Myocyte (in vitro differentiated cells): Measurements from ENCODE around the gene MED12L. TPM values are rescaled to one million over a fixed set of nuclear protein-coding genes. Genes with fewer than 3 reads are reported as not detected.

Experiments
- DNase-seq: peaks from one replicate; pipeline ENCODE4 v3.0.0-alpha.2; 2012; ENCODE audit warnings: low read depth
- total RNA-seq: library from RNA; depleted of rRNA; stranded (reverse); fragments of >200 nt; gene quantifications from 2 replicates; pipeline ENCODE4 v1.2.3, GENCODE V29; 2014

The MED12L gene
- total RNA-seq, 1 donor from 2014 or later: not detected

DNA sequence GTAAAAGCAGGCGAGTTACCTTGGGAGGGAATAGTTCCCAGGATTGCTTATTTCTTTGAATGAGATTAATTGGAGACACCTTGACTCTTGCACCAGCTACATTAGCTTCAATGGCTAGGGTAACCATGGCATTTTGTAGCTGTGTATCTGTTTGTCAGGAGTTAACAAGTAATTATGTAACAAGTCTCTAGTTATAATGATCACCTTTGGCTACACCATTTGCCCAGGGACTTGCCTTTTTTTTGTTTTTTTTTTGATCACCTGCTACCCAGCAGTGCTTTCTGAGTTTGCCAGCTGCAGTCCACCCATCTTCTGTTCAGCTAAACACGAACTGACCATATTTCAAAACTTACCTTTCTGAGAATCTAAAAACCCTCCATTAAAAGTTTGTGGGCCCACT, 2.2 kb downstream of the MED12L start:
- DNase-seq: no peak

DNA sequence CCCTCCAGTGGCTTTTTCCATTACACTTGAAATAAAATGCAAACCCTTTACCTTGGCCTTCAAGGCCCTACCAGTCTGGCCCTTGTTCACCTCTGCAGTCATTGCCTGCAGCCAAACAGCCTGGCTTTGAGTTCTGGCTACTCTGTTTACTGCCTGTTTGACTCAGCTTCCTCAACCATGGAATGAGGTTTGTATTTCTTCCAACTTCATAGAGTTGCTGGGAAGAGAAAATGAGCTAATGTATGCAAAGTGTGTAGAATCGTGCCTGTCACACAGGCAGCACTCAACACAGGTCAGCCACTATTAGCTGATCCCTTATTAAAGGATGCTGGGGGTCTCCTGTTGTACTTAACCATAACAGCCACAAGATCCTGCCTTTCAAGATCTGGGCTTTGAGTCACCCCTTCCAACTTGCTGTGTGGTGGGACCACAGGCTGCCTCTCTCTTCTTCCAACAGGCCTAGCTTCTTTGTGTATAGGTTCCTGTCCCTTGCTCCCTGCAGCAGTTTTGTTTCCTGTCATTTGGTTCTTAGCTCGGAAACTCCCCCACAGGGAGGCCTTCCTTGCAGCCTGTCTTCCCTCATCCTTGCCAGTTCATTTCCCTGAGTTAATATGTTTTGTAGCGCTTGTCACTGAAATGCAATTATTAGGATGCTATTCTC, 6.4 kb downstream of the MED12L start:
- DNase-seq: no peak

DNA sequence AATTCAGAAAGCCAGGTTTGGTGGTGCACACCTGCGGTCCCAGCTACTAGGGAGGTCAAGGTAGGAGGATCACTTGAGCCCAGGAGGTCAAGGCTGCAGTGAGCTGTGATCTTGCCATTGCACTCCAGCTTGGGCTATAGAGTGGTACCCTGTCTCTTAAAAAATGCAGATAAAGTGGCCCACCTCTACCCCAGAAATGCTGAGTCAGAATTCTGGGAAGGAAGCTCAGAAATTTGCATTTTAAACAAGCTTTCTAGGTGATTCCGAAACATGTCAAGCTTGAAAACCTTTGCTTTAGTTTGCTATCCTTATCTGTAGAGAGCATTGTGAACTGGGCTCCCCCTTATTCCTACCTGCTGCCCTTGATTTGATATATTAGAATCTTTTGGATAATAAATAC, 7.7 kb downstream of the MED12L start:
- no peak for DNase-seq

DNA sequence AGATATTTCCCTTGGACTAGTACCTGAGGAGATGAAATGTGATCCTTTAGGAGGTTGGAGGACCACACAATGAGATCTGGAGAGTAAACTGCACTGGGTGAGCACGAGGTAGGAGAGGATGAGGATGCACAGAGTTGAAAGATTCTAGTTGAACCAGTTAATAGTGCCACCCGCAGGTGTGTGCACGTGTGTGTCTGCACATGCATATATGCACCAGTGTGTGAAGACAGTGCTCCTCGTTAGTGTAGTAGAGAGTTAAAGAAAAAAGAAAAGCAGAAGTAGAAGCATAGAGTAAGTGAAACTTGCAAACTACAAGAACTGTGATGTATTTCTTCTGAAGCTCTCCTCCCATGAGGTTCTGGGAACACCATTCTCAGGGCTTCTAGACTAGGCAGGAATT, 8.4 kb downstream of the MED12L start:
- DNase-seq: no peak

DNA sequence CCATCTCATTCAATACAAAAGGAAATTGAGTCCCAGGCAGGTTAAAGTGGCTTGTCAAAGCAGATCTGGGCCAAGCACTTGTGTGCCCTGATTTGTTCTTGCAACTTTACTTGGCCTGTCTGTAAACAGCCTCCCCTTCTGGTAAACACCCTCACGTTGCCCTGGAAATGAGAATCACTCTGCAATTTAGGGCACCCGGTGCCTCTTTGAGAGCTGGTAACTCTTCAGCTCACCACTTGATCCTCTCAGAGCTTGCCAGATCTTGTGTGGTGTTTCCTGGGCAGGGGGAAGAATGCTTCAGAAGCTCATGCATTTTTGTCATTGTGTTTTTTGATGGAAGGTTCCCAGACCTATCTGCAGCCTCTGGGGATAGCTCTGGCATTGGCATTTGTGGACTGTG, 11.3 kb downstream of the MED12L start:
- DNase-seq: no peak

DNA sequence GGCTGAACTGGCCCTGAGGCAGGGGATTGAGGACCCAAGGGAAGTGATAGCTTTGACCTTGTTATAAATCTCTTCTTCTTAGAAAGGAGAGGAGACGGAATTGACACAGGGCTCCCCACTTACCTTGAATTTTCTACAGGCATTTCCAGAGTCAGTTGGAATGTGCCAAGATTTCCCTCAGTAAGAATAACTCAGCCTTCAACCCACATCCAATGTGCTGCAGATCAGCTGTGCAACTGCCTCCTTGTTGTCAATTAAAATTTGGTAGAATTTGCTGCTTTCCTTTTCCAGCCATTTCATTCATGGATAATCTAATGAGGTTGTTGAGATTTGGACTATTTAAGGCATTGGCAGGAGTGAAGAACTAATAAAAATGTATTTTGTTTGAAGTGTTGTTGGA, 14.6 kb downstream of the MED12L start:
- DNase-seq: no peak

DNA sequence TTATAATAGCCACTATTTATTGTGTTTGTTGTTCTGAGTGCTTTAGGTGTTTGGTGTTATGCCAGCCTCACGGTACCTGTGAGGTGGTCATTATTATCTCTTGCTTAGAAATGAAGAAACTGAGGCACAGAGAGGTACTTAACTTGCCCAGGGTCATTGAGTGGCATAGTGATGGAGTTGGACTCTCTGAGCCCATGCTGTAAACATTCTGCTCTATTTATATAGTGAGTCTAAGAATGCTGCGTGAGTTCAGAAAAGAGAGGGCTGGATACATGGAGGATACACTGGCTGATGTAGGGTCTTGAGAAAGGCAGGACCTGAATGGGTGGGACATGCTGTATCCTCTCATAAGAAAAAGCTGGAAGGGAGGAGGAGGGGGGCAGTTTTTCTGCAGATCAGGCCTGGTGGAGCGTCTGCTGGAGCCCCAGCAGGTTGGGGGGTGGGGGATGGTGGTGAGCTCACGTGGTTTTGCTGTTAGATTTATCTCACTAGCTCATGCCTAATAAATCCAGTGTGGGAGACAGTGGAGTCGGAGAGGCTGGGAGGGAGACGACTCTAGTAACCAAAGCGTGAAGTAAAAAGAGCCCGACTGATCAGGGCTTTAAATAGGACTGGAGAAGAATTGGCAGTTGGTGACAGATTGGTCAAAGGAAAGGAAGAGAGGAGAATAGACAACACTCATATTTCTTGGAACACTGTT, 16.0 kb downstream of the MED12L start:
- peak; percentile 14 for DNase-seq

DNA sequence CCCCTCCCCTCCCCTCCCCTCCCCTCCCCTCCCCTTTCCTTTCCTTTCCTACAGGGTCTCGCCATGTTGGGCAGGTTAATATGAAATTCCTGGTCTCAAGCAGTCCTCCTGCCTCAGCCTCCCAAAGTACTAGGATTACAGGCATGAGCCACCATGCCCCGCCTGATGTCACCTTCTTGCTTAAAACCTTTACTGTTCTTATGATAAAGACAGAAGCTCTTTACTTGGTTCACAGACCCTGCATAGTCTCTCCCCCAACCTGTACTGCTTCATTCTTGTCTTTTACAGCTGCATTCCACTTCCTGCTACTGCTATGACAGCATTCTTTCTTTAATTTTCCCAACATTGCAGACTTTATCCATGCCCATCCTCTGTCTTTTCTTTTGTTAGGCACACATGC, 20.8 kb downstream of the MED12L start:
- no peak for DNase-seq

DNA sequence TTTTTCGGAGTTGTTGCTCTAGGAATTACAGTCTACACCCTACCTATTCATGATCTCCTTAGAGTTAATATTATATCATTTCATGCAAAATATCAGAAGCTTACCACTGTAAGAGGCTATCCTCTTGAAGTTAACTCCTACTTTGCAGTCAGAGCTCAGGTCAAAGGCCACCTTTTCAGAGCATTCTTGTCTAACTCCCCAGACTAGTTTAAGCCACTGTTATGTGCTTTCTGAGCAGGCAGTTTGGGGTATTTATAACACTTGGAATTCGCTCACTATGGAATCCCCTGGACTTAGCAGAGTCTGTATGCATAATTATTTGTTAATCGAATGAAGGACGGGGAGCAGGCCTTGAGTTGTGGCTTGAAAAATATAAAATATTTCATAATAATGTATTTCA, 21.7 kb downstream of the MED12L start:
- DNase-seq: no peak

DNA sequence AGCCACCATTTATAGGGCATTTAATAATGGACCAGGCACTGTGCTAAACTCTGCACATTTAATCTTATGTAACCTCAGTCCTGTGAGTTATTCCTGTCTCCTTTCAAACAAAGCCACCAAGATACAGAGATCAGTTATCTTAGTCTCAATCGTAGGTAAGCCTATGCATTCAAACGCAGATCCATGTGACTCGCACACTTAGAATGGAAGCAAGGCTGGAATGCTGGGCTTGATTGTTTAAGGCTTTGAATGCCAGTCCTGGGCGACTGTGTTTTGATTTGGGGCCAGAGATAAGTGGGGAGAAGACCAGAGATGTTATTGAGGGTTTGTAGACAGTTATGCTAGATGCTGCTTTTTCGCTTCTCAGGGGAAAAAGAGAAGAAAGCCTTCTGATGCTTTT, 22.2 kb downstream of the MED12L start:
- DNase-seq: no peak

DNA sequence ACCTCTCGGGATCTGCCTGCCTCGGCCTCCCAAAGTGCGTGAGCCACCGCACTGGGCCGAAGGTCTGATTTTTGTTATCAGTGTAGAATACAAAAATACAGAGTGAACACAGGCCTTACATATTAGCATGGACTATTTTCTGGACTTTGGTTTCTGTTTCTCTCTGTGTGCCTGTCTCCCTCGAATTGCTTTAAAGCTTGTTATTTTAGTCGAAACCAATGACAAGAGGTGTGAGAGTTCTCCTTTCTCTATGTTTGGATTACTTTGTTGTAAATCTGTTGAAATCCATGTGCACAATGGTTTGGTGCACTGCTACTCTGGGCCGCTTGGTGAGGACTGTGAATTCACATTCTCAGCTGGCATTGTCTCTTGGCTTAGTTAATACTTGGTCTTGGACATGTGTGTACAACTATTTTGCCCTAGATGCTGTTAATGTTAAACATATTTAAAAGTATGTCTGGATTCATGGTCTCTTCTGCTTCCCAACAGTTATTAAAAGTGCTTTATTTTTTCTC, 23.9 kb downstream of the MED12L start:
- no peak for DNase-seq

DNA sequence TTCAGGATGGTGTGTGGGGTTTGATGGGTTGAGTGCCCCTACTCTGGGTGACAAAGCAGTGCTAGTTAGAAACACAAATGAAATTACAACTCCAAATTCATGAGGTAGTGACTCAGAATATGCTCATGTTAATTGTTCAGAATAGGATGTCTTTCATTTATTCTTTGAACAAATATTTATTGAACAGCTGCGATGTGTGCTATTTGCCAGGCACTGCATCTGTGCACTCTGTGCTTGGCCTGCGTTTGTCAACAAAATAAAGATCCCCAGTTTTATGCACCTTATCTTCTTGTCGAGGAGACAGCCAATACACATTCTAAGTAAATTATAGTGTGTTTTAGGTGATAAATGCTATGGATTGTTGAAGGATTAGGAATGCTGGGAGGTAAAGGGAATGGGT, 27.3 kb downstream of the MED12L start:
- DNase-seq: no peak

DNA sequence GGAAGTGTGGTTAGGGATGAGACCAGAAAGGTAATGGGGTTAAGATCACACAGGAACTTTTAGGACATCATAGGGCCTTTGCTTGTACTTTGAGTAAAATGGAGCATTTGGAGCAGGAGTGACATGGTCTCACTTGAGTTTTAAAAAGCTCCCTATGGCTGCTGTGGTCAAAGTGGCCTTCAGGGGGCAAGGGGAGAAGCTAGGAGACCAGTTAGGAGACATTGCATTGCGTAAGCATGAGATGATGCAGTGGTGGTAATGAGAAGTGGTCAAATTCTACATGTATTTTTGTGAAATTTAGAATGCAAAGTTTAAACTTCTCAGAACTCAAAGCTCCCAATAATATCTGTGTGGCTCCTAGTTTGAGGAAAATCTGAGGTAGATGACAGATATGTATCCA, 27.9 kb downstream of the MED12L start:
- DNase-seq: no peak

DNA sequence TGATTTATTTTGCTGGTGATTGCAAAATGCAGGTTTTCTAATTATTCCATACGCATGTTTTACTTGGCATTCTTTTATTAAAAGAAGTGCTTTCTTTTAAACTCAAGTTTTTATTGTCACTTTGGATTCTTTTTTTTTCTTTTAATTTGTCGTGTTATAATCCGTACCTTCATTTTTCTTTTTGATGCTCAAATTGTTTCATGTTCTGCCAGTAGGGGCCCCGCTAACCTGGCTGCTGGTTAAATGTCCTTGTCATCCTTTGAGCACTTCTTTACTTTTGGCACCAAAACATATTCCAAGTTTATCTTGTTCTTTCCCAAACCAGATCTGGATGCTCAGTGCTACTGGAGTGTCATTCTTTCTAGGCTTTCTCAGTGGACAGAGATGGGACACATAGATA, 31.6 kb downstream of the MED12L start:
- no peak for DNase-seq

DNA sequence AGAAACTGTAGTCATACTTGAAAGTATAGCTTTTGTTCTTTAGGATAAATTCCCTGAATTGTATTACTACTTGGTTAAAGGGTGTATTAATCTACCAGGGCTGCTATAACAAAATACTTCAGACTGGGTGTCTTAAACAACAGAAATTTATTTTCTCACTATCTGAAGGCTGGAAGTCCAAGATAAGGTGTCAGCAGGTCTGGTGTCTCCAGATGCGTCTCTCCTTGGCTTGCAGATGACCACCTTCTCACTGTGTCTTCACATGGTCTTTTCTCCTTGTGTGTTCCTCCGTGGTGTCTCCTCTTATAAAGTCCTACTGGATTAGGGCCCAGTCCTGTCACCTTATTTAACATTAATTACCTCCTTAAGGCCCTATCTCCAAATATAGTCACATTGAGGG, 33.7 kb downstream of the MED12L start:
- no peak for DNase-seq

DNA sequence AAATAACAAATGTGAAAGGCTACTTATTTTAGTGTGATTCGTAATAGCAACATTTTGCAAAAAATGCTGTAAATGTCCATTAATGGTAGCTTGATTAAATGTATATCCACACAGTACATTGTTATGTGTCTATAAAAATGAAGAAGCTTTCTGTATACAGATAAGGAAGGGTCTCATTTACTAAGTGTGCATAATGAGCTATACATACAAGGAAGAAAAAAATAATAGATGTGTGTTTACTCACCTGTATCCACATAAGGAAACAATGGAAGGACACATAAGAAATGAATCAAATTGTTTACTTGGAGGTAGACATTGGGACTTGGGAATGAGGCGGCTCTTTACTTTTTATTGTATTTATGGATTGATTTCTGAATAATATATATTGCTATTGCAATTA, 34.9 kb downstream of the MED12L start:
- DNase-seq: no peak

DNA sequence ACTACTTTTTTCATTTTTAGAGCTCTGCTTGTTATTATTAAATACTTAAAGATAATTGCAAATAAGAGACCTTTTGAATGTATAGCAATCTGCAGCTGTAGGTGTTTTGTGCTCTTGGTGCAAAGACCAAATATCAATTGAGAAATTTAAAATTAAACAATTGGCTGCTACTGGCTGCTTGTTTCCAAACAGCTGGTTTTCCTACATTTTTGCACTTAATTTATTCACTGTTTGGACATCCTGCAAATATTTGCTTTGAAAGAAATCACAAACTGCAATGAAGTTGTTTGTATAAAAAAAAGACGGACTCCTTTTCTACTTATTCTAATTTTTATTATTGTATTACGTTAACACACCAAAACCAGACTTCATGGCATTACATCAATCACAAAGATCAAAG, 35.6 kb downstream of the MED12L start:
- DNase-seq: no peak

DNA sequence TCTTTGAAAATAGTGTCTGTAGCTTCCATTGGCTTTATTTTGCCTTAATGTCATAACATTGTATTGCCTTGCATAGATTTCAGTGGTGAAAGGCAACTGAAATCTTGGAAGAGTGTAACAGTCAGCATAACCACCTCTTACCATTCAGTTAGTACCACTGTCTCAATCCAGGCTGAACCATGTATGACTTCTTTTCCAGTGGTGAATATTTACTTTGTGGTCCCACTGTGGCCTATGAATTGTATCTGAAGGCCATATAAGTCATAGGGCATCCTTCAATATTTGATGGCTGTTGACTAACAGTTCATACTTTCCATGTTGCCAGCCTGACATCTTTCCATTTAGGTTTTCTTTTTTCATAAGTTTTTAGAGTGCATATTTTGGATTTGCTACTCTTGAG, 38.4 kb downstream of the MED12L start:
- DNase-seq: no peak

DNA sequence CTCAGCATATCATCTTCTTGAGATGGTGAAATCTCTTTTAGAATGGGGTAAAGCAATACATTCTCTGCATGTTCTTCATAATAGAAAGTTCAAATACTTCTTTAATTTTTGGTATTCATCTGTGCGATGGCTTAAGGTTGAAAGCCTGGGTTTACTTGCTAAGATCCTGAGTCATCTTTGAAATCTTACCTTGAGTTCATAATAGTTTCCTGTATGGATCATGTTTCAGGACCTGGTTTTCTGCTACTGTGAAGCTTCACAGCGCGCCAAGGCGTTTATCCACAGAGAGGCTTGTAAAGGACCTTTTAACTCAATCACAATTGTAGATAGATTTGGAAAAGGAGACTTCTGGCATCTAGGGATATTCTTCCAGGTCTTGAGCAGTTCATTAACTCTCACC, 39.0 kb downstream of the MED12L start:
- no peak for DNase-seq

DNA sequence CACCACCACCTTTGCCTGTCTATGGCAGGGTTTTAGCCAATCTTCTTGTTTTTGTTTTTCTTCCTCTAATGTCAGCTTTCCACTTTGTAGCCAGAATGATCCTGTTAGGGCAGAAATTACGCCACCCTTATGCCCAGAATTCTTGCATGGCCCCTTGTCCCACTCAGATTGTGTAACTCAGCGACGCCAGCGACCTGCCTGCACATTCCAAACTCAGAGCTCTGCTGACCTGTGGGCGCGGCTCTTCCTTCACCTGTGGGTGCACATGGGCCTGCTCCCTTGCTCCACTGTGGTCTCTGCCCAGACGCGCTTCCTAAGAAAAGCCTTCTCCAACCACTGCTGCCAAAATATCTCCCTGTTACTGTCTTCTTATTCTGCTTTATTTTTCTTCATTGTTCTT, 45.0 kb downstream of the MED12L start:
- no peak for DNase-seq

DNA sequence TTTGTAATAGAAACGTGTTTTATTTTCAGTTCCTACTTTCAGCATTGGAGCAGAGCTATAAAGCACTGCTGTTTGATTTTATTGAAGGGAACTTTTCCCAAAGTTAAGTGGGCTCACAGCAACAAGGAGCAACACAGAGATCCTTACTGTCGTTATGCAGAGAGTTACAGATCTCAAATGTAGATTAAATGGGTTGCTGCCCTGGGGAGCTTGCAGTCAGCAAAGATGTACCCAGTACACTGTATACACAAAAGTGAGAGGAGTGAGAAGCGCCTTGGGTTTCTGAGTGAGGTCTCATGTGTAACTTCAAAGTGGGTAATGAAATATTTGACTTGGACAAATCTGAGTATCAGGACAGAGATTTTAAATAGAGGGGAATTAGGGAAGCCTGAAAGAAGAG, 47.7 kb downstream of the MED12L start:
- no peak for DNase-seq

DNA sequence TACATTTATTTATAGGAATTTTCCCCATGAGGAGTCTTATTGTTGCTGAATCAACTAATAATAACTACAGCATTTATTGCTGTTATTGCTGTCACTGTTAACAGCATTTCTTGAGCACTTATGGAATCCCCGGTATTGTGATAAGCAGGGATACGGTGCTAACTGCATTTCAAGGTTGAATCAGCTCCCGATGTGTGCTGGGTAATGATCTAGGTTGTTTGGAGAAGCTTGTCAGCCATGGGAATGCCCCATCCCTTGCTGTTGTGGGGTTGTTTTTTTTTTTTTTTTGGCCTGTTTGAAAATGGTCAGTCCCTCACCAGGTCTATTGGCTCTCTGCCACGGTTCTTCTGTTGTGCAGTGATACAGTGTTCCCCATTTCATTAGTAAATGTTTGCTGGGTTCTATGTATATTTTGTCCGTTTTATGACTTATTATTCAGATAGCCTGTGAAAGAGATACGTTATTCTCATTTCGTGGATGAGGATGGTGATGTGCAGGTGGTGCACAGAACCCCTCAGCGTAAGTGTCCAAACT, 48.5 kb downstream of the MED12L start:
- no peak for DNase-seq
